GM21423 (cell line): ENCODE measurements around the gene SLC52A3.
"Not testable (repeated sequence)": the region's sequence is repeated elsewhere in the genome, so short reads cannot be mapped to it uniquely, and the experiment has no call there.

Experiments used
- ATAC-seq: cut with Tn5 transposase; IDR thresholded peaks from one replicate; pipeline ENCODE4 v1.9.1; 2021; ENCODE audit warnings: mild to moderate bottlenecking, moderate library complexity; ENCODE audit not compliant: unreplicated experiment

SLC52A3 gene

DNA sequence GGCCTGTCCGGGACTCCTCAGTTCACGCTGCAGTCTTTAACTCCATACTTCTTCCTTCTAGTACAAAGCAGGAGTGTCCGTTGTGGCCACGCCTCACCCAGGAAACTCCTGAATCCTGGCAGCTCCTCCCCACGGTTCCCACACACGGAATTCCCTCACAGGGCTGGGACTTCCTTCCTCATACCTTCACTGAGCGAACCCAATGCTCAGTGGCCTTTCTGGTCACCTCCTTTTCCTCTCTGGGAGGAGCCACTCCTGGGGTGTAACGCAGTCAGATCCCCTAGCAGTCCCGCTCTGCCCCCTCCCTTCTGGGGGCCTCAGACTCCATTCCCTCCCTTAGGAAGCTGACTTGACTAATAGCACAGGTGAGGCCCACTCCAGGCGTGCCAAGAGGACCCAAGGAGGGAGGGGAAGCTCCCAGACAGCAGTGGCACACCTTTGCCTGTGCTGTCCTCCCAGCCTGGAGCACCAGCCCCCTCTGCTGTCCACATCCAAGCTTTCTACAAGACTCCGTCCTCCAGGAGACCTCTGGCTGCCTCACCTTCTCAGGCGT, at the start of gene SLC52A3:
TSS of gene SLC52A3 (minus strand) at position 75 of the 553 bp plus-strand sequence. CDS start 2,726 bp downstream, outside the sequence.
- ATAC-seq, result no peak

DNA sequence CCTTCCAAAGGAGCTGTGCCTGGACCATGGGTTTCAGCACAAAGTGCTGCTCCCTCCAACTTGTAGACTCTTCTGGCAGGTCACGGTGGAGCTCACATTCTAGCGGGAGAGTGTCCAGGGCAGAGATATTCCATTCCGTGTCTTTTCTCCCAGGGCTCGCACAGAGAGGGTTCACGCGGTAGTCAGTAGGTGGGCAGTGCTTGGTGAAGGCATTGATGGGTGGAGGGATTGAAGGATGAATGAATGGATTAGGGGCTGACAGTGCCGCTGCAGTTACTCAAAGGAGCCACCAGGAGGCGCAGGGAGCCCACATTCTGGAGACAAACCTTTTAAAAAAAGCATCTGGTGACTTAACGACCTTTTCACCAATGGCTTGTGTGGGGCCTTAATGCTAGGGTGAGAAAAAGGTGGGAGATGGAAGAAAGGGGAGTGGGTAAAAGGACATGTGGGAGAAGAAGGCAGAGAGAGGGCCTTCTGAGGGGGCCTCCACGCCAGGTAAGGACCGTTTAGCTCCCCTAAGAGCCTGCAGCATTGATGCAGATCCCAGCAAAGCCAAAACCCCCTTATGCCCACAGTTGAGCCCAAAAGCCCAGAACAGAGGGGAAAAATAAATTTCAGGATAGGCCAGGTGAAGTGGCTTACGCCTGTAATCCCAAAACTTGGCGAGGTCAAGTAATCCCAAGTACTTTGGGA, 47.8 kb upstream of the SLC52A3 start:
- no peak for ATAC-seq

DNA sequence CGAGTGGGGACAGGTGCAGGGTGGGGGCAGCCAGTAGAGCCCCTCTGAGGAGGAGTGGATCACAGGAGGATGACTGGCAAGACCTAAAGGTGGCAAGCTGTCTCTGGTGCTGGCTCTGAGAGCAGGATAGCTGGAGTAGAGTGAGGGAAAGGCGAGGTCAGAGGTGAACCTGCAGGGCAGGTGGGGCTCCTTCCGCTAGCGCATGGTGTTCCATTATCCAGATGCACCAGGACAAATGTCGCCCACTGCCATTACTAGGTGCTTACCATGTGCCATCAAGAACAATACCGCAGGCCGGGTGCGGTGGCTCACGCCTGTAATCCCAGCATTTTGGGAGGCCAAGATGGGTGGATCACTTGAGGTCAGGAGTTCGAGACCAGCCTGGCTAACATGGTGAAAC, 46.9 kb upstream of the SLC52A3 start:
- no peak for ATAC-seq

DNA sequence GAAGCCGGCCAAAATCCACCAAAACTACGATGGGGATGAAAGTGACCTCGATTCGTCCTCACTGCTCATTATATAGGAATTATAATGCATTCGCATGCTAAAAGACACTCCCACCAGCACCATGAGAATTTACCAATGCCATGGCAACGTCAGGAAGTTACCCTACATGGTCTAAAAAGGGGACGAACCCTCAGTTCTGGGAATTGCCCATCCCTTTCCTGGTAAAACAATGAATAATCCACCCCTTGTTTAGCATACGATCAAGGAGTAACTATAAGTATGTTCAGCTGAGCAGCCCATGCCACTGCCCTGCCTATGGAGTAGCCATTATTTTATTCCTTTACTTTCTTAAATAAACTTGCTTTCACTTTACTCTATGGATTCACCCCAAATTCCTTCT, 45.1 kb upstream of the SLC52A3 start:
- ATAC-seq, result no peak

DNA sequence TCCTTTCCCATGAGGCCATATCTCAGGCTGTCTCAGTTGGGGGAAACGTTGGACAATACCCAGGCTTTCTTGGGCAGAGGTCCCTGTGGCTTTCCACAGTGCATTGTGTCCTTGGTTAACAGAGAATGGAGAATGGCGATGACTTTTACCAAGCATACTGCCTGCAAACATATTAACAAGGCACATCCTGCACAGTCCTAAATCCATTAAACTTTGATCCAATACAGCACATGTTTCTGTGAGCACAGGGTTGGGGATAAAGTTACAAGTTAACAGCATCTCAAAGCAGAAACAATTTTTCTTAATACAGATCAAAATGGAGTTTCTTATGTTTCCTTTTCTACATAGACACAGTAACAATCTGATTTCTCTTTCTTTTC, 44.1 kb upstream of the SLC52A3 start:
- not testable (repeated sequence) for ATAC-seq

DNA sequence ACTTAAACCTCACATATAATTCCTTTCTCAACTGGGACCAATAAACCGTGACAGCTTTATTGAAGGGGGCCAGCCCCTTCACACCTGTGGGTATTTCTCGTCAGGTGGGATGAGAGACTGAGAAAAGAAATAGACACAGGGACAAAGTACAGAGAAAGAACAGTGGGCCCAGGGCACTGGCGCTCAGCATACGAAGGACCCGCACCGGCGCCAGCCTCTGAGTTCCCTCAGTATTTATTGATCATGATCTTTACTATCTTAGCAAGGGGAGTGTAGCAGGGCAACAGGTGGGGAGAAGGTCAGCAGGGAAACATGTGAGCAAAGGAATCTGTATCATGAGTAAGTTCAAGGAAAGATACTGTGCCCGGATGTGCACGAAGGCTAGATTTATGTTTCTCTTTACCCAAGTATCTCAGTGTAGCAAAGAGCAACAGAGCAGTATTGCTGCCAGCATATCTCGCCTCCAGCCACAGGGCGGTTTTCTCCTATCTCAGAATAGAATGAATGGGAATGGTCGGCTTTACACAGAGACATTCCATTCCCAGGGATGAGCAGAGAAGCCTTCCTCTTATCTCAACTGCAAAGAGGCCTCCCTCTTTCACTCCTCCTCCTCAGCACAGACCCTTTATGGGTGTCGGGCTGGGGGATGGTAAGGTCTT, 43.6 kb upstream of the SLC52A3 start:
- not testable (repeated sequence) for ATAC-seq

DNA sequence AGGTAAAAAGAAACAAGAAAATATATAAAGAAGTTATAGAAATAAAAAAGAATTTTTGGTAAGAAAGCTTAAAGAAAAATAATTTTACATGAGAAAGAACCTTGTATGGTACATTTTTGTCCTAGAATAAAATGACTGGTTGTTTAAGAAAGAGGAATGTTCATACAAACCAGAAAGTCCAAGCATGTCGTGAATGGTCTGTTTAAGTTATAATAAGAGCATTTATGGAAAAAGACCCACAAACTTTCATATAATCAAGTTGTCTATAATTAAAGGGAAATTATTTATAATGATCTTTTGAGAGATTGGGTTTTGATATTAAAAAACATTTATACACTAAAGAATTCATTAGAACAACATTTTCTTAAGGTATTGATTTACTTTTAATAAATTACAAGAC, 37.4 kb upstream of the SLC52A3 start:
- ATAC-seq, result no peak

DNA sequence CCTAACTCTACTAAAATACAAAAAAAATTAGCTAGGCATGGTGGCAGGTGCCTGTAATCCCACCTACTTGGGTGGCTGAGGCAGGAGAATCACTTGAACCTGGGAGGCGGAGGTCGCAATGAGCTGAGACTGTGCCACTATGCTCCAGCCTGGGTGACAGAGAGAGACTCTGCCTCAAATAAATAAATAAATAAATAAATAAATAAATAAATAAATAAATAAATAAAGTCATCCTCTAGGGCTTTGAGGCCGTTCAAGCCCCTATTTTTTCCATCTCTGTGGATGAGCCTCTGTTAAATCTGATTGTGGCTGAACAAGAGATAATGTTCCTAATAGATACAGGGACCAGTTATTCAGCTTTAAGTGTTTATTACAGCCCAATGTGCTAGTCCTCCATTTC, 33.4 kb upstream of the SLC52A3 start:
- no peak for ATAC-seq

DNA sequence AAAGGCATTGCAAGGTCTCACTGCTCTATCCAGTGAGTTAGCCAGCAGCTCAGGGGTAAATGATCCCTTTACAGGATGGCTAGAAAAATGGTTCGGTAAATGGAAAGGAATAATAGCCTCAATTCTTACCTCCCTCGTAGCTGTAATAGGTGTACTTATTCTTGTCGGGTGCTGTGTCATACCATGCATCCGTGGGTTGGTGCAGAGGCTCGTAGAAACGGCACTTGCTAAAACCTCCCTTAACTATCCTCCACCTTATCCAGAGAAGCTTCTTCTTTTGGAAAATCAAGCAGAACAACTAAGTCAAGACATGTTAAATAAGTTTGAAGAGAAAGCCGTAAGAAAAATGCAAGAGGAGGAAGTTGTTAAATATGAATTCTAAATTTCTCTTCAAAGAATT, 31.7 kb upstream of the SLC52A3 start:
- not testable (repeated sequence) for ATAC-seq

DNA sequence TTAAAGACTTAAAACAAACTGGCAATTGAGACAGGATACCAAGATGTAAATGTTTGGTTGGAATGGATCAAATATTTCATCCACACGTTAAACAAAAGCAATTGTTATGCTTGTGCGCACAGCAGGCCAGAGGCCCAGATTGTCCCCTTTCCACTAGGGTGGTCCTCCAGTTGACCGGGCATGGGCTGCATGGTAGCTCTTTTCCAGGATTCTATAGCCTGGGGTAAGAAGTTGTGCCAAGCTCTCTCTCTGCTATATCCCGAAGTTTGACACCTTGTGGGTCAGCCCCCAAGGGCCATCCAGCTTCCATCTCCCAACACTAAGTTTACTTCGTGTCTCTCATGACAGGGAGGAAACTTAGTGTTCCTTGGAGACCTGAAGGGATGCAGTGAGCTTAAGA, 30.4 kb upstream of the SLC52A3 start:
- not testable (repeated sequence) for ATAC-seq

DNA sequence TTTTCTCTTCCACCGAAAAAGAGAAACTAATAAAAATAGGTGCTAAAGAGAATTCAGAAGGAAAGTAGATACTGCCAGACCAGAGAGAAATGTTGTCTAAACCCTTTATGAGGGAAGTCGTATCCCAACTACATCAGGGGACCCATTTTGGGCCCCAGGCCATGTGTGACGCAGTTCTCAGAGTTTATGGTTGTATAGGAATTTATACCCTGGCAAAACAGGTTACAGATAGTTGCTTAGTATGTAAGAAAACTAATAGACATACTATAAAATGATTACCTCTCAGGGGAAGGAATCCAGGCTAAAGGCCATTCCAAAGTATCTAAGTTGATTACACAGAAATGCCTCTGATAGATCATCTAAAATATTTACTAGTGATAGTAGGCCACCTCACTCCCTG, 28.6 kb upstream of the SLC52A3 start:
- no peak for ATAC-seq

DNA sequence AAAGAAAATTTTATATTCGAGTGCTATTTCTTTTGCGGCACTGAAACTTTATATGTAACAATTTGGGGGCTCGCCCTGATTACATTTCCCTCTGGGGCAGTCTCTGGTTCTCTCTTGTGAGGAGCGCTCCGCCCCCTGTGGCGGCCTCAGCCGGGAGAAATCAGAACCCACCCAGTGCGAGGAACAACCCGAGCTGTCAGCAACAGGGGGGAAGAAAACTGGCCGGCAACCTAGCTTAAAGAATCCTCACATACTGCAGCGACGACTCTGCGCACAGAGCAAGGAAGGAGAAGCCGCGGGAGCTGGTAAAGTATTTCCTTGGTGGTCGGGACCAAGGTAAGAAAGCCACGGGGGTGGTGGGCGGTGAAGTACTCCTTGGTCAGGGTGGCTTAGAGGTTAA, 23.9 kb upstream of the SLC52A3 start:
- no peak for ATAC-seq

DNA sequence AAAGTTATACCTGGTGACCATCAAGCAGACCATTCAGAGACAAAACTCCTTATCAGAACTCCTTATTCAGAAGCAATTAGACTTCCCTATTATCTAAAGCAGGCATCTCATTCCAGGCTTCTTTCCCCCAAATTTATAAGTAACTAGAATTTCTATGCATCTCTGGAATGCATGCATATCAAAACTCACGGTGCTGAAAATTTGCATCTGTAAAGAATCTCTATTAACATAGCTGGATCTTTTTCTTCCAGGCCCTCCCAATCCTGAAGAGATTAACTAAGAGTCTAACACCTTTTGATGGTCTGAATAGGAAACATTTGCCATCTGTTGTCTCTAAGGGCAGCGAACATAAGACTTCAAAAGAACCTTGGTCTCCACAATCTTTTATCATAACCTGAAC, 22.8 kb upstream of the SLC52A3 start:
- ATAC-seq, result no peak

DNA sequence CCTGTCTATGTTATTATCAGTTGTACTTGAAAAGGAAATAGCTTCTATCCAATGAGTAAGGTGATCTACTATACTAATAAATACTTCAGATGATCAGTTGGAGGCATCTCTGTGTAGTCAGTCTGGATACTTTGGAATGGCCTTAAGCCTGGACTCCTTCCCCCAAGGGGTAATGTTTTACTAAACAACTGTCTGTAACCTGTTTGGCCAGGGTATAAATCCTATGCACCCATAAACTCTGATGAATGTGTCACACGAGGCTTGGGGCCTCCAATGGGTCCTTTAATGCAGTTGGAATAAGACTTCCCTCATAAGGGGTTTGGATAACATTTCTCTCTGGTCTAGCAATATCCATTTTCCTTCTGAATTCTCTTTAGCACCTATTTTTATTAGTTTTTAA, 19.5 kb upstream of the SLC52A3 start:
- ATAC-seq, result no peak

DNA sequence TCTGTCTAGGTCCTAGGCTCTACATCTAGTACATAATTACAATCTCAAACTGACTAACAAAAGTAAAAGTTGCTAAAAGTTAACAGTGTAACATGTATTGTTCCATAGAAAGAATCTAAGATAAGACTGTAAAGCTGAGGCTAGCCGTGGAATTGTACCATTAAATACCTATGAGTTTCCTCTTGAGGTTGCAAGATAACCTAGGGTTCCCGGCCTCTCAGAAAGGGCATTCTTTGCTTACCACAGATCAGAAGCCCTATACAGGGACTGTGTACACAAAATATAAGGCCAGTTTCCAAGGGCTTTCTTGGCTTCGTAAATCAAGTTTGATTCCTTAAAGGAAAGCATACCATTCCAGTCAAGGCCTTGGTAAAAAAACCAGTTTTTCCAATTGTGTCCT, 11.5 kb upstream of the SLC52A3 start:
- ATAC-seq, result no peak

DNA sequence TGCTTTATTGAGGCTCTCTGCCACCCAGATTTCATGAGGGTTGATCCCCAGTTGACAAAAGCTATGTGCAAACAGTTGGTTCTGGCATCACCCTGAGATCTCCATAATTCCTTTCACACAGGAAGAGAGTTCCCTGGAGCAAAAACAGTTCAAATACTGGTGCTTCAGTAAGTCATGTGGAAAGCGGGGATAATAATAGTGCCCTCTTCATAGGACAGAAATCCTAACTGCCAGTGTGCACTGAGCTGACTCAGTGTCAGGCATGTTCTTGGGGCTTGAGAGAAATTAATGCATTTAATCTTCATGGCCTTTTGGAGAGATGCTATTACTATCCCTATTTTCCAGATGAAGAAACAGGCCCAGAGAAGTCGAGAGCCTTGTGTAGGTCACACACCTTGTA, 7.9 kb upstream of the SLC52A3 start:
- ATAC-seq, result no peak

DNA sequence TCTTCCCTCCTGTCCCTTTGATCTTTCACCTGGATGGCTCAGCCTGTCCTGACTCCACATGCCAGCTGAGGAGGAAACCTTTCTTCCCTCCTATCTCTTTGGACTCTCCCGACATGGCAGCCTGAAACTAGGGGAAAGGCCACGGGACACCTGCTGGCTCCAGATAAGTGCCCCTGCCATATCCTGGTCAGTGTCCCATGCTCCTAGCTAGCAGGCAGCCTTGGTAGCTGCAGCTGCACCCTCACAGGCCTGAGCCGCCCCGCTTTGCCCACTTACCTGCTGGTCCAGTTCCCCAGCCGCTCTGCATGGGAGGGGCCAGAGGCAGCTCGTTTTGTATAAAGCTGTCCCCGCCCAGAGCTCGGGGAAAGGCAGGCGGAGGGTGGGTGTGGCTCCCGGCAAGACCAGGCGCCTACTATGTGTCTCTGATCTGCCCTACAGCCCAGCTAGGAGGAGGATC, 7.4 kb upstream of the SLC52A3 start:
- ATAC-seq, result no peak

DNA sequence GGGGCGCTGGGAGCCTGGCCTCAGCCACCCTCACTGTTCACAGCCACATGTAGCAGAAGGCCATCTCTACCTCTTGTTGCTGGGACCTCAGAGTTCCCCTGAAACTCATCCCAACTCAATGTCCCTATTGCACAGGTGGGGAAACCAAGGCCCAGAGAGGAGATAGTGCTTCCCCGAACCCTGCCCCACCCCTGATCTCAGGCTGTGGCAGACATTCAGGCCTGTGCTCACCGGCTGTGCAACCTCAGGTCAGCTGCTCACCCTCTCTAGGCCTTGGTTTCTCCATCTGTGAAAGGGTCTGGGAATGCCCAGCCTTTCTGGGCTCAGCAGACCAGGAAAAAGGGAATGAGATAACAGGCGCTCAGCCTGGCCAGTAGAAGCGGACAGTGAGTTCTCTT, 6.4 kb upstream of the SLC52A3 start:
- ATAC-seq, result no peak

DNA sequence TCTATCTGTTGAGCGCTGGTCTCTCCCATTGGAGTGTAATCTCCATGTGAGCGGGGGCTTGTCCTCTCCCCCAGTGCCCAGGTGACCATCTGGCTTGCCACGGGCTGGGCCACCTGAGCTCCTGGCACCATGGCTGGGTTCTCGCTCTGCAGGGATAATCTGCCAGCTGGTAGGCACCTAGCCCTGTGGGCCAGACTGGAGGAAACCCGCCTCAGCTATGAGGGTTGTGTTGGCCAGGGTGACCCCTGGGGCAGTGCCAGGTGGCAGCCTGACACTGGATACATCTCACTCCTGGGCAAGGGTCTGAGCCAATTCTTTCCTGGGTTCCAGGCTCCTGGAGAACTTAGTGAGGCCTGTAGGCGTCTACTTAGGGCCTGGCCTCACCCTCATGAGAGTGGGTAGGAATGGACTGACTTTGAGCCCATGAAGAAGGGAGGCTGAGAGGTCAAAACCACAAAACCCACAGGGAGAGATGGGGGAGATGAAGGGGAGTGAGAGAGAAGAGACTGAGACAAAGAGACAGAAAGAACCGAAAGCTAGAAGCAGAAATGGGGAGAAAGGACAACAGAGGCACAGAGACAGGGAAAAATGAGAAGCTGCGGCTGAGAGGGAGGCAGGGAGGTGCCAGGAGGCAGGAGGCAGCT, 5.8 kb upstream of the SLC52A3 start:
- no peak for ATAC-seq

DNA sequence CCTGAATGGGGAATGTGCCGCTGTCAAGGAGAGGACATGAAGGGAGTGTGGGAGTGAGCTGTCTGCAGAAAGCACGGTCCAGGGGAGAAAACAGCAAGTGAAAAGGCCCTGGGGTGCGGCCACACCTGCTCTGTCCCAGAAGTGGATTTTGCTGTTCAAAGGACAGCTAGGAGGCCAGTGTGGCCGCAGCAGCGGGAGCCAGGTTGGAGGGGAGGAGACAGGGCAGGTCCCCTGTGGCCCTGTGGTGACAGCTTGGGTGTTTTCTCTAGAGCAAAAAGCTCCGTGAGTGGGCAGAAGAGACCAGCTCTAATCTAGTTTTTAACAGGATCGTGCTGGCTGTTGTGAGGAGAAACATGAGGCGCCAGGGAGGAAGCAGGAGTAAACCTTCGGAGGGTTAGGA, 4.5 kb upstream of the SLC52A3 start:
- no peak for ATAC-seq

DNA sequence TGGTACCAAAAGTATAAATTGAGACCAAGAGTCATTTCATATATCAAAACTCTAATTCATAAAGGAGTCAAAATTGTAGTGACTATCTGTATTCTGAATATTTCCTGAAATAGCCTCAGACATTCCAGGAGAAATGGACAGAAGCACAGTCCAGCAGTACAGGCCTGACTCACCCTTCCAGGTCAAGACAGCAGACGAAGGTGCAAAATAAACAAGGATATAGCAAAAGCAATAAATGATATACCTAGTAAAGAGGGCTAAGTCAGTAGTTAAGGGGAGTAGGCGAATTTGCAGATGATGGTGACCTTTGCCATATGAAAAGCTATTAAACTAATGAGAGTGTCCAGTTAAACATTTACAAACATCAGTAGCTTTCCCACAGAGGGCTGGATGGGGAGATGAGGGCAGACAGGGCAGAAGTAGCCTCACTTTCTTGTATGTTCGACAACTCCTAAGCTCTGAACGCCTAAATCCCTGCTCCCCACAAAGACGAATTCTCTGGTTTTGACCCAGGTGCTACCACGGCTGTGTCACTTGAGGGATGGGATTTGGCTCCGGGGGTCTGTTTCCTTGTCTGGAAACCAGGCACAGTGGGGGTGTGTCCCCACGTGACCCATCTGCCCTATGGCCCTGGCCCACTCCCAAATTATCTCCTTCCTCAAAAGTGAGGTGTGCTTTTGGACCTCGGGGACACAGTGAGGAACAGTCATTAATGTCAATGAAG, 3.6 kb upstream of the SLC52A3 start:
- ATAC-seq, result no peak
